HG02840 (cell line): ENCODE data around the gene RUFY2.

Experiments used
- ATAC-seq: cut with Tn5 transposase; IDR thresholded peaks from one replicate; pipeline ENCODE4 v1.9.1; 2021; ENCODE audit warnings: mild to moderate bottlenecking, moderate library complexity, moderate number of reproducible peaks; ENCODE audit not compliant: unreplicated experiment, low FRiP score

The RUFY2 gene

DNA sequence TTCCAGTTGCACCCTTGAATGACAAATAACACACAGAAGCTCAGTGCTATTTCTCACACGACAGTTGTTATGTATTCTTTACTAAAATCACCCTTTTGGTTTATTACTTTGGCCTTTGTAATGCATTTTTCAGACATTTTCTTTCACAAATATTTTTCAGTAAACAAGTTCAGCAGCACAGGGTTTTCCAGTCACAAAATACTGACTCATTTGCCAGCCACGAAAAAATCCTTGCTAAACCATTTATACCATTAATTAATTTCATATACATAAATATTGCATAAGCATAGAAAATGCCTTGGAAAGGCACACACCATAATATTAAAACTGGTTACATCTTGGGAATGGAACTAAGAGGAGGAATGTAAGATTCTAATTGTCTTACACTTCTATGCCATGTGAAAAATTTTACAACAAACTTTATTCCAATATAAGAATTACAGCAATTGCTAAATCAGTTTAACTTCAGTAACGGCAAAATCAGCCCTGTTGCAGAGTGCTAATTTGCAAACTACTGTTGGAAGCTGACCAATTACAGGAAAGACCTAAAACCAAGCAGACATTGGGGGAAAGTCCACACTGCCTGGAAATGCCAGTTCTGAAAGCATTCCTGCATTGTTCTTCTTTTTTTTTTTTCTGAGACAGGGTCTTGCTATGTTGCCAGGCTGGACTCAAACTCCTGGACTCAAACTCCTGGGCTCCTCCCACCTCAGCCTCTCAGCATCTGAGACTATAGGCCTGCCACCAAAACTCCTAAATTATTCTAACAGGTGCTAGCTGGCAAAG lies 42.8 kb downstream of the RUFY2 start:
- no peak for ATAC-seq

DNA sequence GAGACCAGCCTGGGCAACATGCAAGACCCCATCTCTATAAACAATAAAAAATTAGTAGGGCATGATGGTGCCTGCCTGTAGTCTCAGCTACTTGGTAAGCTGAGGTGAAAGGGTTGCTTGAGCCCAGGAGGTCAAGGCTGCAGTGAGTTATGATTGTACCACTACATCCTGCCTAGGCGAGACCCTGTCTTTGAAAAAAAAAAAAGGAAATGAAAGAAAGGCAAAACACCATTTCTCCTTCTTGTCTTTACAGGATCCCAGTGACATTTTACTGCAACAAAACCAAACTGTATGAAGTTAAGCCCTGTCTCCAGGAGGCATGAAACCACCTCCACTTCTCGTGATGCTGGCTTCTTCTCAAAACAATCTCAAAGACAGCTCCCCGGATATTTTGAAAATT lies 44.5 kb downstream of the RUFY2 start:
- no peak for ATAC-seq

DNA sequence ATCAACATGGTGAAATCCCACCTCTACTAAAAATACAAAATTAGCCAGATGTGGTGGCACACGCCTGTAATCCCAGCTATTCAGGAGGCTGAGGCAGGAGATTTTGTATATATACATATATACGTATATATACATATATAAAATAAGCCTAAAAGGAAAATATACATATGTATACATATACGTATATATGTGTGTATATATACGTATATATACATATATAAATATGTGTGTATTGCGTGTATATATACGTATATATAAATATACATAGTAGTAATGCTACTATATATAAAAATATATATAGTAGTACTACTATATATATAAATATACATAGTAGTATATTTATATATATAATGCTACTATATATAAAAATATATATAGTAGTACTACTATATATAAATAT lies 47.9 kb downstream of the RUFY2 start:
- no peak for ATAC-seq

DNA sequence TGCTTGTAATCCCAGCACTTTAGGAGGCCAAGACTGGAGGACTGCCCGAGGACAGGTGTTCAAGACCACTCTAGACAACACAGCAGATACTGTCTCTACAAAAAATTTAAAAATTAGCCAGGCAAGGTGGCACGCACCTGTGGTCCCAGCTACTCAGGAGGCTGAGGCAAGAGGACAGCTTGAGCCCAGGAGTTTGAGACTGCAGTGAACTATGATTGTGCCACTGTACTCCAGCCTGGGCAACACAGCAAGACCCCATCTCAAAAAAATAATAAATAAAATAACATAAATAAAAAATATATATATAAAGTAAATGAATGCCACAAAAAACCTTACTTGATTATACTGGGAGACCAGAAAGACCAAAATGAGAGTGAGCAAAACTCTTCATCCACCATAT lies 53.5 kb downstream of the RUFY2 start:
- no peak for ATAC-seq

DNA sequence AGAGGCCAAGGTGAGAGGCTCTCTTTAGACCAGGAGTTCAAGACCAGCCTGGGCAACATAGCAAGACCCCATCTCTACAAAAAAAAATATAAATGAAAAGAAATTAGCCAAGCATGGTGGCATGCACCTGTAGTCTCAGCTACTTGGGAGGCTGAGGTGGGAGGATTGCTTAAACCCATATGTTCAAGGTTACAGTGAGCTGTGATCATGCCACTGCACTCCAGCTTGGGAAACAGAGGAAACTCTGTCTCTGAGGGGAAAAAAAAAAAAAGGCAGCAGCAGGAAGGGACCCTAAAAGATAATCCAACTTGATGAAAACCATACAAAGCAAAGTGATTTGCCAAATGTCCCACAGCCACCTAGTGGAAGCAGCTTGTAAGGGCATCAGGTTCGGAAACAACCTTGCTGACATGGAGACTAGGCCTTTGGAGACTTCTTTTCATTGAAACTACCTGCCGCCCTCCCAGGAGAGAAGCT lies 58.8 kb downstream of the RUFY2 start:
- peak; percentile 57 for ATAC-seq

DNA sequence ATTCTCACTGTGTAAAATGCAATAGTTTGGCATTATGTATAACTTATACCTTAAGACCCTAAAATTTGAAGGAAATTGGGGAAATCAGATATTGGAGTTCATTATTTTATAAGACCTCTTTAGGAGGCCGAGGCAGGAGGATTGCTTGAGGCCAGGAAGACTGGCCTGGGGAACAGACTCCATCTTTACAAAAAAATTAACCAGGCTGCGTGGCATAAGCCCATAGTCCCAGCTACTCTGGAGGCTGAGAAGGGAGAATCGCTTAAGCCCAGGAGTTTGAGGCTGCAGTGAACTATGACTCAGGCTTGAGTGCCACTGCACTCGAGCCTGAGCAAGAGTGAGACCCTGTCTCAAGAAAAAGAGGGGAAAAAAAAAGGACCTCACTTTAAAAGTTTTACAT lies 60.3 kb downstream of the RUFY2 start:
- ATAC-seq = no peak

DNA sequence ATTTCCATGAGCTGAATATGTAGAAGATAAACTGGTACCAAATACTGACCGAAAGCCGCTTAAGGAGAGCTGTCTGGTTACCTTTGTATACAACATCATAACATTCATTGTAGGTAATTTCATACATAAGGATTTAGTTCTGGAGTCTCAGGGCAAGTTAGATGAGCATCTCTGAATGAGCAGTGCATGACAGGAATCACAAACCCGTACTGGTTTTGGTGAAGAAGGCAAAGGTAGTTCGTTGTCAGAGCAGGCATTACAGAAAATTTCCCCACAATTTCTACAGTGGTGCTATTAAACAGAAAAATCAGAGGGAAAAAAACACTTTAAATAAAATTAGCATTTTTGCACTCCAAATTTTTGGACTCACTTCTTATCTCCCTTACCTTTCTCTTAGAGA lies 61.5 kb downstream of the RUFY2 start:
- ATAC-seq = no peak

DNA sequence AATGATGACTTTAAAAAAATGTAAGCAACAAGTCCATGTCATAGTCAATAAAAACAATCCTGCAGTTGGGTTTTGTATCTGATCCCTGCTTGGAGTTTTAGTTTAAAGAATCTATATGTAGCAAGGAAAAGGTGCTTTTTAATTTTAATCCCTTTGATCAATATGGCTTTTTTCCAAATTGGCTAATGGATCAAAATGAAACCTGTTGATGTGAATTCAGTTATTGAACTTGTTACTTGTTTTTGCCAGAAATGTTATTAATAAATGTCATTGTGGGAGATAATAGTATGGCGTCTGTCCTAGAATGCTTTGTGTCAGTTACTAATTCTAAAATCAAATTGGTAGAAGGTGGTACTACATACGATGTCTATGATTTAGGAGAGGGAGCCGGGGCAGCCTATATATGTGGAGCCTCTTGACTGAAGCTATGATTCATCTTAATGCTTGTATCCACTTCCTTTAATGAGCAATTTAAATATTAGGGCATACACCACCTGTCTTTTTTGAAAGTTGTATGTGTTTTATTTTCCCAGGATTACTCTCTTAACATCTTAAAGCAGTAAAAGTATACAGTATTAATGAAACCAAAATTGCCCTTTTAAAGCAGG lies 64.1 kb downstream of the RUFY2 start:
- no peak for ATAC-seq

DNA sequence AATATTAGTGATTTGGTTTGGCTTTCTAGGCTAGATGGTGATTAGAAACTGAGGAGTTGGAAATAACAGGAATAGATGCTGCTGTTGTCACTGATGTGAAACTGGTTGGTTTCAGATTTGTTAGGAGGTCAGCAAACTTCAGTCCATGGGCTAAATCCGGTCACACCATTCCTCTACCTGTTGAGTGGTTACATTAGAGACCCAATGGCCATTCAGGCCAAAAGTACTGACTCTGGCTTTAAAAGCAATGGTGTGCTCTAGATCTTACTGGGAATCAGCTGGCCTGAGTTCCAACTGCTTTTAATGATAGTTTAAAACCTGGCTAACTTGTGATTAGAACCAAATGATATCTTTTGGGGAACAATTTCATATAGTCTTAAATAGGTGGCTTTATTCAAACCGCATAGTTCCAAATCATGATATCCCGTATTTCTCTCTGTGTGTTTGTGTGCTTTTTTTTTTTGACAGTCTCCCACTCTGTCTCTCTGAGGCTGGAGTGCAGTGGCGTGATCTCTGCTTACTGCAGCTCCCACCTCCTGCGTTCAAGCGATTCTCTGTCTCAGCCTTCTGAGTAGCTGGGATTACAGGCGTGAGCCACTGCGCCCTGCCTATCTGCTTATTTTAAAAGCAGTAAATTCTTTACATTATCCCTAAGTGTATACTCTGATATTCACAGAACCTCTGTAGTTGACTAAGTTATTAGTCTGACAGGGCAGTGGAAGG lies 66.6 kb downstream of the RUFY2 start:
- no peak for ATAC-seq

DNA sequence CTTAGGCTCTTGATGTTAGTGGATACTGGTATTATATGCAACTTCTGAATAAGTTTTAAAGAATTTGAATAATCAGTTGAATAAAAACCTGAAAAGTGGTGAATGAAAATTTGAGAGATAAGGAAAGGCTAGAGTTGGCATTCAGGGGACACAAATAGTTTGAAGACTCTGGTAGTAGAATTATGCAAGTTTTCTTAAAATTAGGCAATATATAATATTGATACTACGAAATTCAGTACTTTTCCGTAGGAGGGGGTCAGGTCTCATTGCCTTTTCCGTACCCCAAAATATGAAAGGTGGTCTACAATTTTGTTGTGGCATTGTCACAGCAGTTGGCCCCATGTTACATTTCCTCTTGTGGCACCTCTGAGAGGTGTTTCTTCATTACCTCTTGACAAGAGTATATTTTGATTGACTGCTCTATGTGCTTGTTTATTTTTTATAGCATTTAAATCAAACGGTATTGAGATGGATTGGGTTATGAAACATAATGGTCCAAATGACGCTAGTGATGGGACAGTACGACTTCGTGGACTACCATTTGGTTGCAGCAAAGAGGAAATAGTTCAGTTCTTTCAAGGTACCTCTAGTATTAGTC lies 70.2 kb downstream of the RUFY2 start:
- no peak for ATAC-seq

DNA sequence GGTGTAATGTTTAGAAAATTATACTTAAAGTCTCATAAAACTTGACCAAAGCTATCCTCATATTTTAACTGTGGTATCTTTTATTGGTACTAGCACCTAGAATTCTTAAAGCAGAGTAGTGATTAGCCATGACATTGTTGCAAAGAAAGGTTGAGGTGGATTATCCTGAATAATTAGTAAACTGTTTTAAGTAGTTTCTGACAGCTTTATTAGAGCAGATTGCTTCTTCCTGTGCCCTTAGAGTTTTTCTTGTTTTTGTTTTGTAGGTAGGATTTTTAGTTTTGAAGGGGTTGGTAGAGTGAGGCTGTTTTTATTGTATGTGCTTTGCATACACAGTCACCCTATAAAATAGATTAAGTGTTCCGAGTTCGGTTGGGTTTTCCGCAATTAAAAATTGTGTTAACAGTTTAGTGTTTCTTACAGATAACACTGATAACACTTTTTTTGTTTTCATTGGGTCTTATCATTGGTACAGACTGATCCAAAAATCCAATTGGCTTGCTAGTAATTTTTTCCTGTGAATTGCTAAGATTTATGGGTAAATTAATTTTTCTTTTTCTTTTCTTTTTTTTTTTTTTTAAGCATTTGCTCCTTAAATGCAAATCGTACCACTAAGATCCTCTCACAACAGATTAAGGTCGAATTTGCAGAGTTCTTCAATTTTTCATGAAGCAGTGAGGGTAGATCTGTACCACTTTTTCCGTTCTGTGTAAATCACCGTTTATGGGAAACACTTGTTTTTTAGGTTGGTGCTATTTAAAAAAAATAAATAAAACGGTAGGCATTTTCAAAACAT lies 72.2 kb downstream of the RUFY2 start:
- ATAC-seq = no peak

DNA sequence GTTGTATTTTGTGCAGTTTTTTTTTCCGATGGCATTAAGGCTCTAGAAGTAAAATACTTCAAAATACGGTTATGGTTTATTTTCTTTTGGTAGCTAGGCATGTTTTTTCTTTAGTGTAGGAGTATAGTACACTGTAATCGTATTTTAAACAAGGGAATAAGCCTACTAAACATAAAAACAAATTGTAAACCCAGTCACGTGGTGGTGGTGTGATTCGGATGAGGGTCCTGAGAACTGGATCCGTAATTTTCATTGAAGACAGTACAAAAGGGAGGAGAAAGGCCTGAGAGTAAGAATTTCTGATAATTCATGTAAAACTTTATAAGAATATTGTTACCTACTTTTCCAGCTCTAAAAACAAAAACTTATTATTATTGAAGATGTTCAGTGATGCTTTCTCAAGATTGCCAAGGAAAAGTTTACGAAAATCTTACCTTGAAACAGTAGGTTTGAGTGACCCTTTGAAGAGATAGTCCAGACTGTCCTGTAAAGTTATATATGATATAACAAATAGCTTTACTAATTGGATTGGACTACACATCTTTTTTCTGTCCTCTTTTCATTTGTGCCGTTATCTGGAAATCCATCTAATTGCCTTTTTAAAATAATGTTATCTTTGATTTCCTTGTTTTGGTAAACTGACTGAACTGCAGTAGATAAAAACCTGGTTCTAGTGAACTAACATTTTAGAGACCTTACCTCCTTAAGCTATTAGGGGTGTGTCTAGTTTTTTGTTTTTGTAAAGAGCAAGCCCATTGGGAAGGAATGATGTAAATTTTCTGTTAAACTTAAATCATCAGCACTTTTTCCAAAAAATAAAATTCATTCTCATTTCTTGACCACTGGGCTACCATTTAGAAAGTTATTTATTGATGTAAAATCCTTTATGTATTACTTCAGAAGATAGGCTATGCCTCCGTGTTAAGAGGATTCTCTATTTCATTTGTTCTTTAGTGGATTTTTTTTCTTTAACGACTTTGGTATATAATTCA lies 73.3 kb downstream of the RUFY2 start:
- no peak for ATAC-seq

DNA sequence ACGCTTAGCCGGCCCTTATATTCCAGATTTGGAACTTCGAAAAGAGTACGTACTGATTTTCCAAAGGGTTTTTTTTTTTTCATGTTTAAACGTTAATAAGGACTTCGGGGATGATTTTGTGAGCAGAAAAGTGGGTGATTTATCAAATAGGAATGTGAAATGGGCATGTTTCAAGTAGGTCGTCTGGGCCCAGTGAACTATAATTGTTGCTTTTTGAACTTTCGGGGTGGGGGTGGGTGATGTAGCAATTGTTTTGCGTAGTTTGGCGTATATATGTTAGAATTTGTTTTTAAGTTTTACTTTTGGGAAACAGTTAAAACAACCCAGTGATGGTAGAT lies 74.0 kb downstream of the RUFY2 start:
- no peak for ATAC-seq

DNA sequence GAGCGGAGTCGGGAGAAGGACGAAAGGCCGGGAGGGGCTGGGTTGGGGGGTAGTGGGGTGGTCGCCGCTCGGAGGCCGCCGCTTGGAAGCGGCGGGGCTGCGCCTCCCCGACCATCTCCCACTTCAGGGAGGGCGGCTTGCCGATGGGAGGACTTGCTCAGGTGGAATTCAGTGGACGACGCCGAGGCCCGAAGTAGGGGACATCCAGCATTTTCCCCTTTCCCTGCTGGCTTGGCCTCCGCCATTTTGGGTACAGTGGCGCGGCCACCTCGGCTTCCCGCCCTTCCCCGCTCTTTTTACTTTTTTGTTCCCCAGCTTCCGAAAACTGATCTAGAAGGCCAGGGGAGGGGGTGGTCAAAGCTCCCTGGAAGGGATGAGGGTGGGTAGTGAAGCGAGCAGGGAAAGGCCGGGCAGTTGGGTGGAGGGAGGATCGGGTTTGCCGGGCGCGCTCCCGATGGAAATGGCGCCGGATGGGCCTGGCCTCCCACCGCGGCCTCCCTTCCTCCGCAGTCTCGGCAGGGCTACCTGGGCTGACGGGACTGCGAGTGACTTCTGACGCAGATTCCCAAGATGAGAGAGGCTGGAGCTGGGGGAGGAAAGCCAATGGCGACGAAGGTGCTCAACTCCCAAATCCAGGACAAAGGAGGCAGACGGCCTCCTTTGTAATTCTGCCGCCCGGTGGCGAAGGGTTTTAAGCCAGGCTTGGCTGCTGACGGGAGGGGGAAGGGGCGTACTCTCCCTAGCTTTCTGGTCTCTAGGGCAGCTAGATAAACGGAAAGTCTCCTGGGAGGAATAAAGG lies 74.6 kb downstream of the RUFY2 start, which contains the start of gene PBLD:
Gene PBLD (minus strand): TSS at position 670 of the 799 bp plus-strand sequence. CDS start 26,084 bp downstream, outside the sequence.
- peak; percentile 15 for ATAC-seq

DNA sequence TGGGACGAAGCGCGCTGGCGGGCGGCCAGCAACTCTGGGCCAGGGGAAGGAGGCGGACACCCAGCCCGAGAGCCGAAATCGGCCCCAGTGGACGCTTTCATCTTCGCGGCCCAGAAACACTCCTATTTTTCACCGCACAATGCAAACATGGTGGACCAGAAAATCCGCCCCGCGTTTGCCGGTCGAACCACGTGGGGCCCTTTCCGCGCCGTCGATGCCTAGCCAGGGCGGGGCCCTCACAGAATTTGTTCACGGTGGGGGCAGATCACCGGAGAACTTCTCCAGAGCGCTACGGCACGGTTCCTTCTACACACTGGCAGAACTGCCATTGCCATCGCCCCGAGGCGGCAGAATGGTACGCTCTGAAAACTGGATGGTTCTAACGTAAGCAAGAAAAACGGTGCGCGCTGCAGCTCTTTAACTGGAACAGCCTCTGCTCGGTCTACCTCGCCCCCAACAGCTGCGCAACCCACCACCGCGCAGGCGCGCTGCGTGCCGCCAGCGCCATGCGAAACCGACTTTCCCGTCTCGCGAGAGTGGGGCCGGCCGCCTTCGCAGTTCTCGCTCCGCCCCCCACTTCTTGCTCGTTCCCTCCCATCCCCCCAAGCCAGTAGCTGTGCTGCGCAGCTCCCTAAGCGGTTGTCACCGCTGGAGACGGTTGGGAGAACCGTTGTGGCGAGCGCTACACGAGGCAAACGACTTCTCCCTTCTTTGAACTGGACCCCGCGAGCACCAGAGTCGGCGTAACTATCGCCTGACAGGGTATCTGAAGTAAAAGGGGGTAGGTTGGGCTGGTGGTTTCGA lies 75.4 kb downstream of the RUFY2 start, which contains the start of gene HNRNPH3:
Gene HNRNPH3 (plus strand): TSS at position 610 of the 804 bp plus-strand sequence. CDS start 5,158 bp downstream, outside the sequence.
- ATAC-seq = peak; percentile 82

DNA sequence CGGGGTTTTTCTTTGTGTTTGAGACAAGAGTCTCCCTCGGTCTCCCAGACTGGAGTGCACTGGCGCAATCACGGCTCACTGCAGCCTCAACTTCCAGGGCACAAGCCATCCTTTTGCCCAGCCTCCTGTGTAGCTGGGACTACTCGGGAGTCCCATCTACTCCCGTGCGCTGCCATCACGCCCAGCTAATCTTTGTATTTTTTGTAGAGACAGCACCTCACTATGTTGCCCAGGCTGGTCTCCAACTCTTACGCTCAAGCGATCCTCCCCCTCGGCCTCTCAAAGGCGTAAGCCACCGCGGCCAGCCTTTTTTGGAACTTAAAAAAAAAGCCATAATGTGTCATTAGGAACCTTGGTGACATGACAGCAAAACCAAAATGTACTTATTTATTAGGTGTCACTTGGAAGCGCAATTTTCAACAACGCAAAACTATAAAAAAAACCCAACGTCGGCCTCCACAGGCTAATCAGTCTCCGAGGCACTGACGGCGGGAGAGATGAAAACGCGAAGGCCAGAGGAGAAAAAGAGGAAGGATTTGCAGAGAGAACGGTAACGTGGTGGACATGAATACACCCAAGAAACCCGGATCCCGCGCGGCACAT lies 76.1 kb downstream of the RUFY2 start:
- no peak for ATAC-seq

DNA sequence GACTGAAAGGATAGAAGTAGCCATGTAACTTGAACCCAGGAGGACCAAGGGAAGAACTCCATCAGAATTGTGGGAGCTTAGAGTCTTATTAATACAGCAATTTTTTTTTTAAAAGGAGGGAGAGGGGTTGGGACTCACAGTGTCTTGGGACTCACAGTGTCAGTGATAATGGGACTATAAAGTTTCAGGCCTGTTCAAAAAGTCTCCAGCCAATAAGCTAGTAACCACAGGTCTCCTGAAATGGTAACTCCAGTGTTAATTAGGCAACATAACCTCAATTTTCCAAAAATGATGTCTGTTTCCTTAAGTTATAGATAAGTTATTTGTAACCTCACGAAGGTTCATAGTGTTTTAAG lies 77.6 kb downstream of the RUFY2 start:
- no peak for ATAC-seq
